Measurements from ENCODE around the gene TRAF3IP1. TPM values are rescaled to one million over a fixed set of nuclear protein-coding genes. Genes with fewer than 3 reads are reported as not detected.
"Not testable (repeated sequence)": the region's sequence is repeated elsewhere in the genome, so short reads cannot be mapped to it uniquely, and the experiment has no call there.

Gene TRAF3IP1
- total RNA-seq, 1 donor from 2014 or later = 12.7 TPM

DNA sequence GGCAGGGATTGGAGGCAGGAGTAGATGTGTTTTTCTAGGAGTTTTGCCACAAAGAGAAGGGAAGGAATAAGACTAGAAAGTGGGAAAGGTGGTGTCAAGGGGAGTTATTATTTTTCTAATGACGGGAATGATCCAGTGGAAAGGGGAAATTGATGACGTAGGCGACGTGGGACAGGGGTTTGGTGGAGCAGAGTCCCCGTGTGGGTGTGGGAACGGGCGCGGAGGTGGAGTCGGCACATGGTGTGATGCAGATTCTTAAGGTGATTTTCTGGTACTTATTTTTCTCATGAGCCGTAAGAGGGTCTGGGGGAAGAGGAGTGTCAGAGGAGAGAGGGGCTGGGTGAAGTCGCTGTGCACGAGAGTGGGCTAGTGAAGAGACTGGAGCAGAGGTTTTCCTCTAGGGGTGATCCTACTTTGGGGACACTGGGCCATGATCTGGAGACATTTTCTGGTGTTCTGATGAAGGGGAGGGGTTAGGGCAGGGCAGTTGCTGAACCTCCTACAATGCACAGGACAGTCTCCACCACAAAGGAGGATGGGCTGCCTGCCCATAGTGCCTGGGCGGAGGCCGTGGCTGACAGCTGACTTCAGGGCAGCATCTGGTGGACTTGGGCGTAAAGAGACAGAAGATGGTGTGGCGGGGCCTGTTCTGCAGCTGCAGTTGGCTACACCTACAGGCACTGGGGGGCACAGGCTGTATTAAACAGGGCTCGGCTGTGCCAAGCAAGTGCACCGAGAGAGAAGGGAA lies 30.0 kb downstream of the TRAF3IP1 start:
- Mint-ChIP-seq H3K36me3 (ENCODE audit: low read depth) (no peaks in the 10 kb centered on the region), H3K4me3 (no peak overlapping the region), H3K27ac (no peak overlapping the region), H3K4me1 (no peaks in the 10 kb centered on the region), H3K9me3 (no peaks in the 10 kb centered on the region), H3K27me3 (no peaks in the 10 kb centered on the region)
- intact Hi-C loops (cut with micrococcal nuclease) = no loop called here
- DNase-seq = no peak

DNA sequence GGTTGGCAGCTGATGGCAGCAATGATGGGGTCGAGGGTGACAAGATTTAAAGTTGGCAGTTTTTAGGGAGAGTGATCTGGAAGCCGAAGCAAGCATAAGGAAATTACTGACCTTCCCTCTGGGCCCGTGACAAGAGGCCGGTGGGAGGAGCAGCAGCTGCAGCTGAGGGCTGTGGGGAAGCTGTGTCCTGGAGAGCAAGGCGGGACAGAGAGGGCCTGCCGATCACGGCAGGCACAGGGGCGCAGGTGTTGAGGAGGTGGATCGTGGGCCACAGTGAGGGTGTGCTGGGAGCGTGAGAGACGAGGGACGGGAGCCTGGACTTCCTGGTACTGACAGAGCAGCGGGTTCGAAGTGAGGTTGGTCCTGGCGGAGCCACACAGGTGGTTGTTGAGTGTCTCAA lies 31.0 kb downstream of the TRAF3IP1 start:
- intact Hi-C loops (cut with micrococcal nuclease) = no loop called here
- no peak for DNase-seq
- no peak overlapping the region for H3K4me3 Mint-ChIP-seq
- H3K36me3 Mint-ChIP-seq (ENCODE audit: low read depth) = no peaks in the 10 kb centered on the region
- H3K4me1 Mint-ChIP-seq = no peaks in the 10 kb centered on the region
- no peaks in the 10 kb centered on the region for H3K9me3 Mint-ChIP-seq
- H3K27me3 Mint-ChIP-seq = no peaks in the 10 kb centered on the region
- no peak overlapping the region for H3K27ac Mint-ChIP-seq

DNA sequence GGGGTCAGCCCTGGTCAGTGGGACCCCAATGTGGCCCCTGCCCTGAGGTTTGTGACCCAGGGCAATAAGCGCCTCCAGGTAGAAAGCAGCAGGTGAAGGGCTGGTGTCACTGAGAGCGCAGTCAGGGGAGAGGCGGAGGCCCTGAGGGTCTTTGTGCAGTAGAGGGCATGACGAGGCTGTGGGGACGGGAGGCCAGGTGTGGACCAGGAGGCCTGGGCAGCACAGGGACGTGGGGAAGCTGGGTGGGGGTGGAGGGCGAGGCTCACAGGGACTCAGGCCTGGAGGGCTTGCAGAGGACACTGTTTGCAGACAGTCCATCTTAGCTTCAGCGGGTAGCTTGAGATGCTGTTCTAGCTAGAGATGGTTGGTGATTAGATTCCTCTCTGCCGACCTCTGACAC lies 32.0 kb downstream of the TRAF3IP1 start:
- H3K4me3 Mint-ChIP-seq = no peak overlapping the region

DNA sequence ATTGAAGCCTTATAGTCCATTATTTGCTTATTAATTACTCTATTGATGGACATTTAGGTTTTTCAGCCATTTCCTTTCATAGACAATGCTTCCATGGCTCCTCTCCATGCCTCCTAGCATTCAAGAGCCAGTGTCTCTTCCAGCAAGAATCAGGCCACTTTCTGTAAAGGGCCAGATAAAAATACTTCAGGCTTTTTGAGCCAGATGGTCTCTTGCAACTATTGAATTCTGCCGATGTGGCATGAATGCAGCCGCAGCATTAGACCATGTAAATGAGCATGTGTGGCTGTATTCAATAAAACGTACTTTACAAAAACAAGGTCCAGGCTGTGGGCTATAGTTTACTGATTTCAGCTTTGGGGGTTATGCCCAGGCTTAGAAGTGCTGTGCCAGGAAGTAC lies 38.5 kb downstream of the TRAF3IP1 start:
- Mint-ChIP-seq H3K4me1 (peaks cover 19% of the 10 kb centered on the region), H3K27ac (no peak overlapping the region), H3K4me3 (no peak overlapping the region), H3K36me3 (ENCODE audit: low read depth) (peaks cover 2% of the 10 kb centered on the region), H3K9me3 (no peaks in the 10 kb centered on the region), H3K27me3 (no peaks in the 10 kb centered on the region)
- no peak for DNase-seq
- intact Hi-C loops (cut with micrococcal nuclease) = loop anchor here (5.0 kb wide), 1 partner anchor 429 kb away; no protein-coding TSS in a partner anchor

More for the DNA sequence above, 32.0 kb downstream of the TRAF3IP1 start:
- intact Hi-C loops (cut with micrococcal nuclease) = no loop called here
- no peaks in the 10 kb centered on the region for H3K36me3 Mint-ChIP-seq (ENCODE audit: low read depth)
- no peaks in the 10 kb centered on the region for H3K4me1 Mint-ChIP-seq
- no peaks in the 10 kb centered on the region for H3K27me3 Mint-ChIP-seq
- H3K27ac Mint-ChIP-seq = no peak overlapping the region
- no peak for DNase-seq
- no peaks in the 10 kb centered on the region for H3K9me3 Mint-ChIP-seq

DNA sequence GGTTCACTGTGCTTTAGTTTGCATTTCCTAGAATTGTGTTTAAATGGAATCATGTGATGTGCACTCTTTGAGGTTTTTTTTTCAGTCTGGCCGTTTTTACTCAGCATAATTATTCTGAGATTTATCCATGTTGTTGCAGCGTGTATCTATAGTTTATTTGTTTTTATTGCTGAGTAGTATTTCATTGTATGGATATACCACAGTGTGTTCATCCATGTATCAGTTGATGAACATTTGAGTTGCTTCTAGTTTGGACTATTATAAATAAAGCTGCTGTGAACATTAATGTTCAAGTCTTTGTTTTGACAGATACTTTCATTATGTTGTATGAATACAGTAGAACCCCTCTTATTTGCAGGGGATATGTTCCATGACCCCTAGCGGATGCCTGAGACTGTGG lies 39.1 kb downstream of the TRAF3IP1 start:
- intact Hi-C loops (cut with micrococcal nuclease) = loop anchor here (5.0 kb wide), 1 partner anchor 428 kb away; no protein-coding TSS in a partner anchor
- no peaks in the 10 kb centered on the region for H3K27me3 Mint-ChIP-seq

DNA sequence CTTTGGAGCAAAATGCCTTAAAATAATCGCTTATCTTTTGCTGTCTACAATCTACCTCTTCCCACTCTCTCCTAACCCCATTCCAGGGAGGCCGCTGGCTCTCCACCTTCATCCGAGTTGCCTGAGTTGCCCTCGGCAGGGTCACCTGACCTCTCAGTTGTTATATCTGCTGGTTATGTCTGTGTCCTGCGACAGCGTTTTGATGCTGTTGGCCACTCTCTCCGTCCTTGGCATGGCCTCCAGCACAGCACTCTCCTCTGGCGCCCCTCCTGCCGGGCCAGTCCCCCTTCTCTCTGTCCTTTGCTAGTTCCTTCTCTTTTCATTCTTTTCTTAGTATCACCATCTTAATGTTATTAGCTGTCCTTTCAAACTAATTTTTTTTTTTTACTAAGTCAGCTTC lies 41.6 kb downstream of the TRAF3IP1 start:
- H3K27me3 Mint-ChIP-seq = no peaks in the 10 kb centered on the region
- H3K27ac Mint-ChIP-seq = no peak overlapping the region
- intact Hi-C loops (cut with micrococcal nuclease) = no loop called here
- H3K4me3 Mint-ChIP-seq = no peak overlapping the region
- H3K4me1 Mint-ChIP-seq = peaks cover 19% of the 10 kb centered on the region
- H3K9me3 Mint-ChIP-seq = no peaks in the 10 kb centered on the region
- no peak for DNase-seq
- peaks cover 2% of the 10 kb centered on the region for H3K36me3 Mint-ChIP-seq (ENCODE audit: low read depth)

More for the DNA sequence above, 39.1 kb downstream of the TRAF3IP1 start:
- no peak overlapping the region for H3K4me3 Mint-ChIP-seq
- no peak overlapping the region for H3K27ac Mint-ChIP-seq
- H3K36me3 Mint-ChIP-seq (ENCODE audit: low read depth) = peaks cover 2% of the 10 kb centered on the region
- H3K9me3 Mint-ChIP-seq = no peaks in the 10 kb centered on the region
- DNase-seq = no peak
- peaks cover 19% of the 10 kb centered on the region for H3K4me1 Mint-ChIP-seq

DNA sequence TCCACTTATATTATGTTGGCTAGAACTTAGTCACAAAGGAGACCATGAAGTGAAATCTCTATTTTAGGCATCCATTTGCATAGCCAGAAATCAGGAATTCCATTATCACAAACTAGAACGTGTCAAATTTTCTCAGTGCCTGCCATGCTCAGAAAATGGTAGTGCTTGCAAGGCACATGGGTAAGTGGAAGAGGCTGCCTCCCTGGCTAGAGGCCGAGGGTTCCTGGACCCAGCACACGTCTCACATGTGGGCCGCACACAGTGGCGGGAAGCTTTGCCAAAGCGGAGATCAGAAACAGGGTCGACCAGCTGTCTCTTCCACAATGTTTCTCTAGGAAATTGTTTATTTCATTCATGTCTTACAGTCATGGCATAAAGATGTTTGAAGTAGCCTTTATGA lies 42.3 kb downstream of the TRAF3IP1 start:
- peaks cover 2% of the 10 kb centered on the region for H3K36me3 Mint-ChIP-seq (ENCODE audit: low read depth)
- H3K4me3 Mint-ChIP-seq = no peak overlapping the region
- peaks cover 17% of the 10 kb centered on the region for H3K4me1 Mint-ChIP-seq
- no peaks in the 10 kb centered on the region for H3K9me3 Mint-ChIP-seq
- H3K27ac Mint-ChIP-seq = no peak overlapping the region
- no peak for DNase-seq
- intact Hi-C loops (cut with micrococcal nuclease) = no loop called here
- H3K27me3 Mint-ChIP-seq = no peaks in the 10 kb centered on the region

DNA sequence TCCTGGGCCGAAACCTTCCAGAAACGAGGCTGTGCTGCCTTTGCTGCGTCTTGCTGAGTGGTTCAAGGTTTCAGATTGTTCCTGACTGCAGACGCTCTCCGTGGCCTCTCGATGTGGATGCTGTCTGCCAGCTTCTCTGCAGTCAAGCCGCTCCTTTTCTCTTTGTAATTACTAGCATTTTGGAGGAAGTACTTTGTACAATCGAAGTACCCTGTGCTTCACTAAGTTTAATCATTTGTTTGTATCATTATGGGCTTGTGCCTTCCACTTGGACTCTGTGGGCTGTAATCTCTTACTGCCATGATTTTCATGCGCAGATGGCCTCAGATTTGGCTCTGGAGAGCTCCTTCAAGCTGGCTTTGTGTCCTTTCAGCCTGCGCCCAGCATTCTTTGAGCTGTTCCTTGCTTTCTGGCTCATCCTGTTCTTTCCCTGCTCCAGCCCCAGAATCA lies 49.3 kb downstream of the TRAF3IP1 start:
- Mint-ChIP-seq H3K4me1 (peaks cover 6% of the 10 kb centered on the region), H3K27ac (no peak overlapping the region)

DNA sequence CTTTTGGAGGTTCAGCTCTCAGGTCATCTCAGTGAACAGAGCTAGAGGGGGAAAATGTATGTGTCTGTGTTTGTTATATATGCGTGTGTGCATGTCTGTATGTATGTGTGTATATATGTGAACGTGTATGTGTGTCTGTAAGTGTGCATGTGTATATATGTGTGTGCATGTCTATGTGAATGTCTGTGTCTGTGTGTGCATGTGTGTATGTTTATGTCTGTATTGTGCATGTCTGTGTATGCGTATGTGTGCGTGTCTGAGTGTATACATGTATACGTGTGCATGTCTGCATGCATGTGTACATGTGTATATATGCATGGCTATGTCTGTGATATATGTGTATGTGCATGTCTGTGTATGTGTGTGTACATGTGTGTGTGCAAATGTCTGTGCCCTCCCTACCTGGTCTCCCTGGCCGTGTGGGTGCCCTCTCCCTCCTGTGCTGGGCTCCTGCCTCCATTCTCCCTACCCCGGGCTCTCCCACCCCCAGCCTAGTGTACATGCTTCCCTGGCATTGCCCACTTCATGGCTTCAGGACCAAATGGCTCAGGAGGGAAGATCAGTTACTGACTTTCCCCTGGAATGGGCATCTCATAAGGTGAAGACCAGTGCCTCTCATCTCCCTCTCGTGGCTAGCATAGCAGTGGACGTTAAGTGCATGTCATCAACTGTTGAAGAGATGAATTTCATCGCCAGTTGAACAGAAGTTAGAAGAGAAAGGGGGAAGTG lies 49.9 kb downstream of the TRAF3IP1 start:
- Mint-ChIP-seq H3K36me3 (ENCODE audit: low read depth) (no peaks in the 10 kb centered on the region), H3K27ac (no peak overlapping the region), H3K4me1 (peaks cover 6% of the 10 kb centered on the region), H3K9me3 (no peaks in the 10 kb centered on the region), H3K27me3 (peaks cover 9% of the 10 kb centered on the region), H3K4me3 (no peak overlapping the region)
- intact Hi-C loops (cut with micrococcal nuclease) = loop anchor here (1.0 kb wide), 1 partner anchor 93 kb away; no protein-coding TSS in a partner anchor
- DNase-seq = no peak

More for the DNA sequence above, 49.3 kb downstream of the TRAF3IP1 start:
- Mint-ChIP-seq H3K36me3 (ENCODE audit: low read depth) (no peaks in the 10 kb centered on the region), H3K4me3 (no peak overlapping the region), H3K27me3 (peaks cover 3% of the 10 kb centered on the region), H3K9me3 (no peaks in the 10 kb centered on the region)
- no peak for DNase-seq
- intact Hi-C loops (cut with micrococcal nuclease) = loop anchor here (1.0 kb wide), 1 partner anchor 94 kb away; no protein-coding TSS in a partner anchor

DNA sequence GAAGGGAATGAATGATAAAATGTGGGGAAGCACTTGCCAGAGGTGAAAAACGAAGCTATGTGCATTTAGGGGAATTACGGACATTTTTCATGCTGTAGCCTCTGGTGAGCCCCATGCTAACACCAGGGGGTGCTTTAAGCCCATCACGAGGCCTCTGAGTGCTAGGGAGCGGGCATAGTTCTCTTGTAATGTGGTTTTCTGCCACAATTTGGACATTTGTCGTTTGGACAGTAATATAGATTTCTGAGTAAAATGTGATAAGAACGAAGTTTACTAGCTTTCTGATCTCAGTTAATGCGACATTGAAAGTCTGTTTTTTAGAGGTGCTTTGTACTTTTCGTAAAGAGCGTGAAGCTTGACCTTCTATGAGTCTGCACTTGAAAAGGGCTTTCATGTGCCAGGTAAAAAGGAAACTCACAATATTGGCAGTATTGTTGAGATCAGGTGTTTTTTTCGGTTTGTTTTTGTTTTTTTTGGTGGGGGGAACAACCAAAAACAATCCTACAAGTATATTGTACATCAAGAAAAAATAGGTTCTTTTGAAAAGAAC lies 50.6 kb downstream of the TRAF3IP1 start:
- DNase-seq = peak; percentile 84
- intact Hi-C loops (cut with micrococcal nuclease) = loop anchor here (1.0 kb wide), 1 partner anchor 92 kb away; no protein-coding TSS in a partner anchor
- Mint-ChIP-seq H3K9me3 (no peaks in the 10 kb centered on the region), H3K4me3 (no peak overlapping the region), H3K27me3 (peaks cover 12% of the 10 kb centered on the region), H3K36me3 (ENCODE audit: low read depth) (no peaks in the 10 kb centered on the region), H3K27ac (no peak overlapping the region), H3K4me1 (peaks cover 6% of the 10 kb centered on the region)

DNA sequence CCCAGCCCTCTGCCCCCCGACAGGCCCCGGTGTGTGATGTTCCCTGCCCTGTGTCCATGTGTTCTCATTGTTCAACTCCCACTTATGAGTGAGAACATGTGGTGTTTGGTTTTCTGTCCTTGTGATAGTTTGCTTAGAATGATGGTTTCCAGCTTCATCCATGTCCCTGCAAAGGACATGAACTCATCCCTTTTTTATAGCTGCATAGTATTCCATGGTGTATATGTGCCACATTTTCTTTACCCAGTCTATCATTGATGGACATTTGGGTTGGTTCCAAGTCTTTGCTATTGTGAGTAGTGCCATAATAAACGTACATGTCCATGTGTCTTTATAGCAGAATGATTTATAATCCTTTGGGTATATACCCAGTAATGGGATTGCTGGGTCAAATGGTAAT lies 52.0 kb downstream of the TRAF3IP1 start:
- DNase-seq; H3K4me3 Mint-ChIP-seq; intact Hi-C loops (cut with micrococcal nuclease); H3K4me1 Mint-ChIP-seq; H3K9me3 Mint-ChIP-seq; H3K36me3 Mint-ChIP-seq (ENCODE audit: low read depth); H3K27ac Mint-ChIP-seq: not testable (repeated sequence)
- H3K27me3 Mint-ChIP-seq = peaks cover 12% of the 10 kb centered on the region

DNA sequence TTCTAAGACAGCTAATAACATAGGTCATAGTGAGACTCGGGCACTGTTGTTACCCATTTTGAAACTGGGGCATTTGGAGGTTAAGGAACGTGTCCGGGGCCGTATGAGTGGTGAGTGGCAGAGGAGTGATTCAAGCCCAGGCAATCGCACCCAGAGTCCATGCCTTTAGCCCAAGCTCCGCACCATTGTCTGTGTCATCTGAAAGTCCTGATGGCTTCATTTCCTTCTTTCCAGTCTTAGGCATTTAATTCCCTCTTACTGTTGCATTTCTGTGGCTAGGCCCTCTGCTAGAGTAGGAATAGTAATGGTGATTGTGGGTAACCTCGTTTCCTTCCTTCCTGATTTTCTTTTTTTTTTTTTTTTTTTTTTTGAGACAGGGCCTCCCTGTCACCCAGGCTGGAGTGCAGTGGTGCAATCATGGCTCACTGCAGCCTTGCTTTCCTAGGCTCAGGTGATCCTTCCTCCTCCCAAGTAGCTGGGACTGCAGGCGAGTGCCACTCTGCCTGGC lies 56.6 kb downstream of the TRAF3IP1 start:
- intact Hi-C loops (cut with micrococcal nuclease) = no loop called here
- Mint-ChIP-seq H3K9me3 (no peaks in the 10 kb centered on the region), H3K4me1 (peaks cover 19% of the 10 kb centered on the region), H3K36me3 (ENCODE audit: low read depth) (no peaks in the 10 kb centered on the region), H3K27ac (no peak overlapping the region), H3K4me3 (no peak overlapping the region), H3K27me3 (peaks cover 12% of the 10 kb centered on the region)
- DNase-seq = no peak

DNA sequence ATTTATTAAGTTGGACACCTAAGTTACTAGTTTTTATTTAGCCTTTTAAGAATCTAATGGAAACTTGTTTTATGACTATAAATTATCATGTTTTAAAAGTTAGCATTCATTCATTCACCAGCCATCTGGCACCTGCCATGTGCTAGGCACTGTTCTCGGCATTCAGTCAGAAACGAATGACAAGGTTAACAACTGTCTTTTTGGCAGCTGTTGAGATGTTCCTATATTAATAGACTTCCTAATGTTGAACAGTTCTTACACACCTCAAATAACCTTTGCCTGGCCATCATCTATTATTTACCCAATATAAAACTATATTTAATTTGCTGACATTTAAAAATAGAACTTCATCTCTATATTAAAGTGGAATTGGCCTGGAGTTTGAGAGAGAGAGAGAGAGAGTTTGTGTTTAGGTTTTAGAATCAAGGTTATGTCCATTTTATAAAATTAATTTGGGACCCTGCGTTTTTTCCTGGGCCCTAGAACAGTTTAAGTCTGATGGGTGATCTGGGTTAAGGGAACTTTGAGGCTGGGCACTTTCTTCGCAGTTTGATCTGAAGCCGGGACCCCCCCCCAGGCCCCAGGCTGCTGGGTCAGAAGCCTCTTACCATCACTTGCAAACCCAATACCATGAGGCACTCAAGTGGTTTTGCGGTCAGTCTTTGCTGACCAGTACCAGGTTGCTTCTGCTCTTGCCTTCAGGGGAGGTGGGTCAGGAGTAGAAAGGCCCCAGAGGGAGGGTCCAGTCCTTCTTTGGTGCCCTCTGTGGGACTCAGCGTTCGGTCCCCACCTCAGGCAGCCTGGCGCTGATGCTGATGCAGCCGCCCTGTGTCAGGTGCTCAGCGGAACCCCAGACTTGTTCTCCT lies 58.1 kb downstream of the TRAF3IP1 start:
- intact Hi-C loops (cut with micrococcal nuclease) = no loop called here
- no peak for DNase-seq
- Mint-ChIP-seq H3K27me3 (peaks cover 12% of the 10 kb centered on the region), H3K36me3 (ENCODE audit: low read depth) (no peaks in the 10 kb centered on the region), H3K4me1 (peaks cover 20% of the 10 kb centered on the region), H3K4me3 (no peak overlapping the region), H3K27ac (no peak overlapping the region), H3K9me3 (no peaks in the 10 kb centered on the region)
